IMR-90 (cell line): Measurements from ENCODE around the gene LYVE1. TPM values are rescaled to one million over a fixed set of nuclear protein-coding genes. Genes with fewer than 3 reads are reported as not detected.

Experiments used
- ATAC-seq: fragments of 200-7000 bp; cut with Tn5 transposase; 2 replicates; pipeline ENCODE4 v1.9.1; 2020; ENCODE audit warnings: low read depth, mild to moderate bottlenecking, moderate library complexity
- BruUV-seq: library from RNA; stranded (reverse); fragments of 400-500 nt; replicated peaks from 2 replicates; lab custom pipeline; 2021; lab: Mats Ljungman, UMichigan
- CTCF ChIA-PET: fragments of 300-600 bp; formaldehyde crosslinking; extraction: SDS; loops from one replicate; lab custom pipeline; 2021; ENCODE audit warnings: antibody characterized with exemption; lab: Yijun Ruan, JAX
- POLR2A ChIA-PET: fragments of 300-600 bp; sonication (Branson Sonifier 250); formaldehyde crosslinking; loops from one replicate; lab custom pipeline; 2022; ENCODE audit warnings: antibody characterized with exemption; ENCODE audit not compliant: unreplicated experiment; lab: Charles Lee
- DNase-seq: peaks from one replicate; pipeline ENCODE4 v3.0.0; 2013
- H2AFZ ChIP-seq: replicated peaks from 2 replicates; pipeline ENCODE3; 2013; ENCODE audit warnings: low read length, mild to moderate bottlenecking; ENCODE audit not compliant: poor library complexity
- H2AK5ac ChIP-seq: 2 replicates; pipeline ENCODE4 v1.6.1; 2013; ENCODE audit warnings: low read depth, low read length, inconsistent platforms
- H2AK9ac ChIP-seq: replicated peaks from 2 replicates; pipeline ENCODE3; 2013; ENCODE audit warnings: mild to moderate bottlenecking, low read depth, low read length, moderate library complexity; ENCODE audit not compliant: poor library complexity
- H2BK120ac ChIP-seq: 2 replicates; pipeline ENCODE4 v1.6.1; 2013; ENCODE audit warnings: low read depth, low read length, inconsistent platforms
- H2BK15ac ChIP-seq: 3 replicates; pipeline ENCODE4 v1.6.1; 2013; ENCODE audit warnings: low read depth, low read length, inconsistent platforms
- H2BK20ac ChIP-seq: 2 replicates; pipeline ENCODE4 v1.6.1; 2013; ENCODE audit warnings: low read depth, mild to moderate bottlenecking, inconsistent platforms, low read length, moderate library complexity
- H2BK5ac ChIP-seq: 2 replicates; pipeline ENCODE4 v1.6.1; 2013; ENCODE audit warnings: mild to moderate bottlenecking, low read depth, low read length, inconsistent platforms; ENCODE audit not compliant: poor library complexity, severe bottlenecking
- H3K14ac ChIP-seq: replicated peaks from 2 replicates; pipeline ENCODE4 v1.6.1; 2013; ENCODE audit warnings: low read depth, low read length, inconsistent platforms
- H3K18ac ChIP-seq: 2 replicates; pipeline ENCODE4 v1.6.1; 2013; ENCODE audit warnings: low read depth, low read length, control low read depth
- H3K23ac ChIP-seq: 2 replicates; pipeline ENCODE4 v1.6.1; 2013; ENCODE audit warnings: low read depth, low read length, inconsistent platforms
- H3K27ac ChIP-seq: 2 replicates; pipeline ENCODE4 v1.5.1; 2013; ENCODE audit warnings: mild to moderate bottlenecking, control low read depth, low read length; ENCODE audit not compliant: insufficient read depth
- H3K27me3 ChIP-seq: 2 replicates; pipeline ENCODE4 v1.6.1; 2013; ENCODE audit warnings: low read length; ENCODE audit not compliant: control insufficient read depth, insufficient read depth
- H3K36me3 ChIP-seq: 2 replicates; pipeline ENCODE4 v1.6.1; 2013; ENCODE audit warnings: low read length, mixed read lengths; ENCODE audit not compliant: control insufficient read depth, insufficient read depth
- H3K4ac ChIP-seq: 2 replicates; pipeline ENCODE4 v1.6.1; 2013; ENCODE audit warnings: low read depth, low read length, inconsistent platforms
- H3K4me1 ChIP-seq: 2 replicates; pipeline ENCODE4 v1.6.1; 2013; ENCODE audit warnings: low read length, mixed read lengths; ENCODE audit not compliant: control insufficient read depth, insufficient read depth
- H3K4me2 ChIP-seq: 2 replicates; pipeline ENCODE4 v1.6.1; 2013; ENCODE audit warnings: low read depth, mild to moderate bottlenecking, control low read depth, low read length, moderate library complexity
- H3K4me3 ChIP-seq: 2 replicates; pipeline ENCODE4 v1.5.1; 2013; ENCODE audit warnings: low read depth, mild to moderate bottlenecking, control low read depth, low read length, moderate library complexity; ENCODE audit not compliant: insufficient read depth
- H3K56ac ChIP-seq: 2 replicates; pipeline ENCODE4 v1.6.1; 2013; ENCODE audit warnings: low read length, inconsistent platforms; ENCODE audit not compliant: insufficient read depth; ENCODE audit errors: extremely low read depth
- H3K79me1 ChIP-seq, 2 experiments: 2 replicates each; pipeline ENCODE4 v1.6.1; 2013; ENCODE audit warnings: low read length in 2 of 2, inconsistent platforms in 1 of 2, low read depth in 1 of 2
- H3K9ac ChIP-seq: 2 replicates; pipeline ENCODE4 v1.6.1; 2013; ENCODE audit warnings: low read depth, low read length, control low read depth
- H3K9me1 ChIP-seq: 2 replicates; pipeline ENCODE4 v1.6.1; 2013; ENCODE audit warnings: low read length, inconsistent platforms; ENCODE audit not compliant: insufficient read depth
- H3K9me3 ChIP-seq: 2 replicates; pipeline ENCODE4 v1.6.1; 2013; ENCODE audit warnings: low read length; ENCODE audit not compliant: control insufficient read depth, insufficient read depth
- H4K20me1 ChIP-seq: 2 replicates; pipeline ENCODE4 v1.6.1; 2013; ENCODE audit warnings: low read length, inconsistent platforms; ENCODE audit not compliant: insufficient read depth
- H4K5ac ChIP-seq: 2 replicates; pipeline ENCODE4 v1.6.1; 2013; ENCODE audit warnings: mild to moderate bottlenecking, low read depth, low read length, control low read depth
- H4K8ac ChIP-seq, 2 experiments: 2 replicates each; pipeline ENCODE4 v1.6.1; 2013; ENCODE audit warnings: low read depth in 2 of 2, low read length in 2 of 2, control low read depth in 1 of 2, inconsistent platforms in 1 of 2
- H4K91ac ChIP-seq: 2 replicates; pipeline ENCODE4 v1.6.1; 2013; ENCODE audit warnings: low read depth, low read length, inconsistent platforms; ENCODE audit not compliant: insufficient read depth
- BHLHE40 ChIP-seq: fragments of 150-350 bp; IDR thresholded peaks from 2 replicates; pipeline ENCODE4 v1.6.1; 2016; ENCODE audit warnings: mild to moderate bottlenecking, low read depth, low read length
- CHD1 ChIP-seq: IDR thresholded peaks from 2 replicates; pipeline ENCODE4 v1.6.1; 2012; ENCODE audit warnings: low read depth, low read length, improper control_type of control experiment
- FOS ChIP-seq: fragments of 150-350 bp; IDR thresholded peaks from 2 replicates; pipeline ENCODE4 v1.6.1; 2016; ENCODE audit warnings: low read depth, low read length
- MAFK ChIP-seq: IDR thresholded peaks from 2 replicates; pipeline ENCODE4 v1.6.1; 2012; ENCODE audit warnings: low read depth, low read length, improper control_type of control experiment
- MAZ ChIP-seq: IDR thresholded peaks from 2 replicates; pipeline ENCODE4 v1.6.1; 2012; ENCODE audit warnings: low read depth, mild to moderate bottlenecking, low read length, improper control_type of control experiment, moderate library complexity, borderline replicate concordance
- MXI1 ChIP-seq: IDR thresholded peaks from 2 replicates; pipeline ENCODE4 v1.6.1; 2012; ENCODE audit warnings: low read depth, mild to moderate bottlenecking, low read length, moderate library complexity, borderline replicate concordance
- NFE2L2 ChIP-seq: fragments of 150-350 bp; IDR thresholded peaks from 2 replicates; pipeline ENCODE4 v1.6.1; 2016; ENCODE audit warnings: low read depth, mild to moderate bottlenecking, low read length
- POLR2A ChIP-seq: IDR thresholded peaks from 2 replicates; pipeline ENCODE4 v1.6.1; 2012; ENCODE audit warnings: mild to moderate bottlenecking, low read depth, low read length
- RAD21 ChIP-seq: IDR thresholded peaks from 2 replicates; pipeline ENCODE4 v1.6.1; 2012; ENCODE audit warnings: low read length, improper control_type of control experiment
- RCOR1 ChIP-seq: IDR thresholded peaks from 2 replicates; pipeline ENCODE4 v1.6.1; 2012; ENCODE audit warnings: mild to moderate bottlenecking, low read length, improper control_type of control experiment; ENCODE audit not compliant: insufficient replicate concordance
- RFX5 ChIP-seq: IDR thresholded peaks from 2 replicates; pipeline ENCODE4 v1.8.0; 2012; ENCODE audit warnings: low read depth, mild to moderate bottlenecking, low read length, moderate library complexity
- SMC3 ChIP-seq: fragments of 150-350 bp; IDR thresholded peaks from 2 replicates; pipeline ENCODE4 v1.6.1; 2016; ENCODE audit warnings: low read depth, mild to moderate bottlenecking, antibody characterized with exemption, low read length, moderate library complexity
- WGBS, 2 experiments: methylation state at CpG; one replicate each; pipeline versions ENCODE4 v1.1.5 to v1.1.7; 2013; ENCODE audit warnings: missing lambda C conversion rate in 2 of 2; ENCODE audit not compliant: insufficient read length in 1 of 2; ENCODE audit errors: extremely low coverage in 2 of 2; 5-methylcytosine and 5-hydroxymethylcytosine counted together
- dilution Hi-C: fragments of 300-500 bp; cut with HindIII; formaldehyde crosslinking; loops from one replicate; pipeline ENCODE4 v1.14.3; 2018; ENCODE audit warnings: low sequenced_read_pairs; ENCODE audit not compliant: unreplicated experiment
- in situ Hi-C: fragments of 300-500 bp; cut with MboI; formaldehyde crosslinking; loops from 3 replicates; pipeline ENCODE4 v1.14.3; 2019; ENCODE audit warnings: low sequenced_read_pairs, inconsistent platforms, mixed read lengths
- intact Hi-C: fragments of 100-400 bp; cut with micrococcal nuclease; formaldehyde crosslinking; loops from 2 replicates; pipeline ENCODE4 v1.10.0; 2022
- polyA plus RNA-seq, 3 experiments: library from polyadenylated mRNA; depleted of rRNA; stranded (reverse); fragments of >200 nt; gene quantifications; 2 replicates each; pipeline ENCODE4 v1.2.3, GENCODE V29; 2012; ENCODE audit warnings: low replicate concordance in 1 of 3
- total RNA-seq: library from RNA; depleted of rRNA; stranded (reverse); fragments of >200 nt; gene quantifications from 2 replicates; pipeline ENCODE4 v1.2.3, GENCODE V29; 2012
- TF ChIP-seq, protein P1 (sequence below): fragments of 150-350 bp; IDR thresholded peaks from 2 replicates; pipeline ENCODE4 v1.6.1; 2017; ENCODE audit warnings: mild to moderate bottlenecking, antibody characterized with exemption, low read length, low read depth
- TF ChIP-seq, protein P2 (sequence below): conservative IDR thresholded peaks from 2 replicates; pipeline ENCODE4 v1.5.1; 2012; ENCODE audit warnings: mild to moderate bottlenecking, low read depth, low read length, improper control_type of control experiment
- TF ChIP-seq, protein P3 (sequence below): fragments of 150-350 bp; IDR thresholded peaks from 2 replicates; pipeline ENCODE4 v1.6.1; 2016; ENCODE audit warnings: low read depth, mild to moderate bottlenecking, low read length, moderate library complexity, borderline replicate concordance

LYVE1 gene
- total and polyA plus RNA-seq, 2 of the 4 experiments (the other 2 are of a cell fraction): not detected

GRCh38 chr11:10522276-10522675, 46.2 kb downstream of the LYVE1 start:
- Histone ChIP-seq H3K18ac (no peak overlapping the region), H4K91ac (no peak overlapping the region), H2BK120ac (no peak overlapping the region), H3K4me1 (peaks cover 11% of the 10 kb centered on the region), H2BK20ac (no peak overlapping the region), H3K9ac (no peak overlapping the region), H3K23ac (no peak overlapping the region), H4K8ac (no peak overlapping the region), H3K79me1 (peaks cover 0 to 15% of the 10 kb centered on the region in 2 experiments; a peak in 1 of 4 replicates), H3K9me3 (no peaks in the 10 kb centered on the region), H3K27ac (no peak overlapping the region), H2BK15ac (no peak overlapping the region), H3K14ac (no peak overlapping the region), H3K36me3 (peaks cover 6% of the 10 kb centered on the region), H2AK5ac (no peak overlapping the region), H2BK5ac (no peak overlapping the region), H3K9me1 (0 out of 2 replicates have a peak, but pooled peaks cover 8% of the 10 kb centered on the region), H3K56ac (no peak overlapping the region), H4K5ac (no peak overlapping the region), H2AK9ac (no peak overlapping the region), H3K4me3 (no peak overlapping the region), H3K4ac (no peak overlapping the region), H4K20me1 (no peaks in the 10 kb centered on the region), H3K27me3 (no peaks in the 10 kb centered on the region), H2AFZ (no peak overlapping the region), H3K4me2 (no peak overlapping the region)
- ChIA-PET POLR2A (no interaction called here), CTCF (no interaction called here)
- no CpG with 5 or more reads among the region's 1 CpG for WGBS, 2 experiments
- in situ Hi-C loops: no loop called here
- no TSS peak for BruUV-seq
- DNase-seq (no peak), ATAC-seq (no peak; the same call in none of the 2 replicates)
- no peak for TF ChIP-seq CHD1
- TF ChIP-seq RCOR1: no peak
- no peak for TF ChIP-seq MAFK
- TF ChIP-seq NFE2L2: no peak
- TF ChIP-seq MAZ: no peak
- TF ChIP-seq, protein P1, sequence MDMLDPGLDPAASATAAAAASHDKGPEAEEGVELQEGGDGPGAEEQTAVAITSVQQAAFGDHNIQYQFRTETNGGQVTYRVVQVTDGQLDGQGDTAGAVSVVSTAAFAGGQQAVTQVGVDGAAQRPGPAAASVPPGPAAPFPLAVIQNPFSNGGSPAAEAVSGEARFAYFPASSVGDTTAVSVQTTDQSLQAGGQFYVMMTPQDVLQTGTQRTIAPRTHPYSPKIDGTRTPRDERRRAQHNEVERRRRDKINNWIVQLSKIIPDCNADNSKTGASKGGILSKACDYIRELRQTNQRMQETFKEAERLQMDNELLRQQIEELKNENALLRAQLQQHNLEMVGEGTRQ: no peak
- no peak for TF ChIP-seq FOS
- TF ChIP-seq, protein P2, sequence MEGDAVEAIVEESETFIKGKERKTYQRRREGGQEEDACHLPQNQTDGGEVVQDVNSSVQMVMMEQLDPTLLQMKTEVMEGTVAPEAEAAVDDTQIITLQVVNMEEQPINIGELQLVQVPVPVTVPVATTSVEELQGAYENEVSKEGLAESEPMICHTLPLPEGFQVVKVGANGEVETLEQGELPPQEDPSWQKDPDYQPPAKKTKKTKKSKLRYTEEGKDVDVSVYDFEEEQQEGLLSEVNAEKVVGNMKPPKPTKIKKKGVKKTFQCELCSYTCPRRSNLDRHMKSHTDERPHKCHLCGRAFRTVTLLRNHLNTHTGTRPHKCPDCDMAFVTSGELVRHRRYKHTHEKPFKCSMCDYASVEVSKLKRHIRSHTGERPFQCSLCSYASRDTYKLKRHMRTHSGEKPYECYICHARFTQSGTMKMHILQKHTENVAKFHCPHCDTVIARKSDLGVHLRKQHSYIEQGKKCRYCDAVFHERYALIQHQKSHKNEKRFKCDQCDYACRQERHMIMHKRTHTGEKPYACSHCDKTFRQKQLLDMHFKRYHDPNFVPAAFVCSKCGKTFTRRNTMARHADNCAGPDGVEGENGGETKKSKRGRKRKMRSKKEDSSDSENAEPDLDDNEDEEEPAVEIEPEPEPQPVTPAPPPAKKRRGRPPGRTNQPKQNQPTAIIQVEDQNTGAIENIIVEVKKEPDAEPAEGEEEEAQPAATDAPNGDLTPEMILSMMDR: no peak
- TF ChIP-seq POLR2A: no peak
- no peak for TF ChIP-seq MXI1
- no peak for TF ChIP-seq SMC3
- TF ChIP-seq, protein P3, sequence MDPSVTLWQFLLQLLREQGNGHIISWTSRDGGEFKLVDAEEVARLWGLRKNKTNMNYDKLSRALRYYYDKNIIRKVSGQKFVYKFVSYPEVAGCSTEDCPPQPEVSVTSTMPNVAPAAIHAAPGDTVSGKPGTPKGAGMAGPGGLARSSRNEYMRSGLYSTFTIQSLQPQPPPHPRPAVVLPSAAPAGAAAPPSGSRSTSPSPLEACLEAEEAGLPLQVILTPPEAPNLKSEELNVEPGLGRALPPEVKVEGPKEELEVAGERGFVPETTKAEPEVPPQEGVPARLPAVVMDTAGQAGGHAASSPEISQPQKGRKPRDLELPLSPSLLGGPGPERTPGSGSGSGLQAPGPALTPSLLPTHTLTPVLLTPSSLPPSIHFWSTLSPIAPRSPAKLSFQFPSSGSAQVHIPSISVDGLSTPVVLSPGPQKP: no peak
- no peak for TF ChIP-seq BHLHE40
- no peak for TF ChIP-seq RAD21
- TF ChIP-seq RFX5: no peak
- intact Hi-C loops: loop anchor here (10.0 kb wide), 1 partner anchor 197 kb away; no protein-coding TSS in a partner anchor
- dilution Hi-C loops: loop anchor here (25.0 kb wide), 1 partner anchor 215 kb away; no protein-coding TSS in a partner anchor
